Activated B cell treated with CpG ODN at 0.5 μM for 24 hours (primary cell): ENCODE results near the gene SLF2. TPM values are rescaled to one million over a fixed set of nuclear protein-coding genes. Genes with fewer than 3 reads are reported as not detected.

Source experiments
- ATAC-seq: fragments of 200-7000 bp; cut with Tn5 transposase; one replicate; pipeline ENCODE4 v1.10.0; 2021; ENCODE audit warnings: low read depth, mild to moderate bottlenecking, moderate library complexity
- CTCF ChIA-PET: fragments of 350-600 bp; sonication (Branson Sonifier 250); formaldehyde crosslinking; loops from one replicate; lab custom pipeline; 2021; ENCODE audit warnings: antibody characterized with exemption; lab: Charles Lee
- POLR2A ChIA-PET: fragments of 350-600 bp; sonication (Branson Sonifier 250); formaldehyde crosslinking; loops from one replicate; lab custom pipeline; 2021; ENCODE audit warnings: antibody characterized with exemption; lab: Charles Lee
- DNase-seq: peaks from one replicate; pipeline ENCODE4 v3.0.0; 2022
- H3K27ac Mint-ChIP-seq: one replicate; pipeline ENCODE4 v1.8.0; 2020; ENCODE audit warnings: mixed read lengths
- H3K27me3 Mint-ChIP-seq: one replicate; pipeline ENCODE4 v1.8.0; 2021; ENCODE audit warnings: mixed read lengths
- H3K36me3 Mint-ChIP-seq: one replicate; pipeline ENCODE4 v1.8.0; 2021; ENCODE audit warnings: low read depth, mixed read lengths
- H3K4me1 Mint-ChIP-seq: one replicate; pipeline ENCODE4 v1.8.0; 2021; ENCODE audit warnings: mixed read lengths
- H3K4me3 Mint-ChIP-seq: one replicate; pipeline ENCODE4 v1.8.0; 2020; ENCODE audit warnings: mild to moderate bottlenecking, mixed read lengths
- H3K9me3 Mint-ChIP-seq: one replicate; pipeline ENCODE4 v1.8.0; 2020; ENCODE audit warnings: mixed read lengths
- CTCF ChIP-seq: fragments of 200-600 bp; IDR thresholded peaks from one replicate; pipeline ENCODE4 v1.8.0; 2022; ENCODE audit warnings: antibody characterized with exemption, mild to moderate bottlenecking
- intact Hi-C: fragments of 100-400 bp; cut with micrococcal nuclease; formaldehyde crosslinking; loops from one replicate; pipeline ENCODE4 v1.15.1; 2024
- total RNA-seq: library from RNA; stranded (reverse); gene quantifications from 2 replicates; pipeline ENCODE4 v1.2.3, GENCODE V29; 2022

The SLF2 gene
- total RNA-seq, 1 donor from 2014 or later = 35.5 TPM

- no peaks in the 10 kb centered on the region for H3K9me3 Mint-ChIP-seq
- POLR2A ChIA-PET = interaction anchor here (0.6 to 1.1 kb wide), 2 partner anchors 24 to 63 kb away, joined by 6 to 10 read pairs; partner anchors contain the start of genes PDZD7 and SFXN3
- ATAC-seq (no peak), DNase-seq (no peak)
- CTCF ChIA-PET = interaction anchor here (1.1 kb wide), 1 partner anchor 17 kb away, joined by 4 read pairs; no protein-coding TSS in a partner anchor
- H3K27ac Mint-ChIP-seq = no peak overlapping the region
- H3K4me3 Mint-ChIP-seq = peak overlapping the region; percentile 55
- peaks cover 11% of the 10 kb centered on the region for H3K4me1 Mint-ChIP-seq
- H3K36me3 Mint-ChIP-seq = peaks cover 6% of the 10 kb centered on the region
- no peak for TF ChIP-seq CTCF
- intact Hi-C loops = loop anchor here (2.0 kb wide), 1 partner anchor 19 kb away; the partner anchor contains the start of genes MRPL43 and TWNK
- no peaks in the 10 kb centered on the region for H3K27me3 Mint-ChIP-seq
Observed at GRCh38 chr10:100968062-100968736, 55.4 kb downstream of the SLF2 start.

DNA sequence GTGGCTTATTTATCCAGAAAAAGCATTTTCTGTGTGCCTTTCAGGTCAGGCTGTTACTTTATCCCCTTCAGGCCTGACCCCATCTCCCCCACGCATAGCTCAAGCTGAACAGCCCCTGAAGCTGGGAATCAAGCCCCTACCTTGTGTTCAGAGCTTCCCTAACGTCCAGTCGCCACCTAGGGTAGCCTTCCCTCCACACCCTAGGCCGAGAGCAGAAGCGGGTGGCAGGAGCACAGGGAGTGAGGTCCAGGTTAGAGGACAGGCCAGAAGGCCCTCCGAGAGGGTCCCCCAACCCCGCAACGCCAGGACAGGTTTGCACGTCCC is 56.1 kb downstream of the SLF2 start:
- Mint-ChIP-seq H3K27ac (no peak overlapping the region), H3K36me3 (peaks cover 5% of the 10 kb centered on the region), H3K4me1 (peaks cover 11% of the 10 kb centered on the region), H3K27me3 (no peaks in the 10 kb centered on the region), H3K9me3 (no peaks in the 10 kb centered on the region), H3K4me3 (peak overlapping the region; percentile 55)
- ATAC-seq = no peak
- CTCF ChIA-PET = interaction anchor here (1.1 kb wide), 1 partner anchor 17 kb away, joined by 4 read pairs; no protein-coding TSS in a partner anchor
- POLR2A ChIA-PET = interaction anchor here (0.6 kb wide), 1 partner anchor 23 kb away, joined by 10 read pairs; no protein-coding TSS in a partner anchor
- DNase-seq = no peak
- TF ChIP-seq CTCF = no peak
- intact Hi-C loops = loop anchor here (1.0 to 2.0 kb wide), 3 partner anchors 18 to 44 kb away; partner anchors contain the start of genes MRPL43 and TWNK

GRCh38 chr10:100969187-100970075 is 56.7 kb downstream of the SLF2 start, which contains the start of gene SEMA4G:
TSS of gene SEMA4G (plus strand) at chr10:100969504. CDS start at chr10:100972913, 3,409 bp downstream.
- TF ChIP-seq CTCF = no peak
- H3K27me3 Mint-ChIP-seq = no peaks in the 10 kb centered on the region
- ChIA-PET POLR2A (interaction anchor here (0.6 kb wide), 1 partner anchor 22 kb away, joined by 10 read pairs; no protein-coding TSS in a partner anchor), CTCF (interaction anchor here (1.1 kb wide), 1 partner anchor 16 kb away, joined by 4 read pairs; no protein-coding TSS in a partner anchor)
- H3K27ac Mint-ChIP-seq = no peak within 1 kb of the TSS
- intact Hi-C loops = loop anchor here (1.0 to 2.0 kb wide), 3 partner anchors 17 to 44 kb away; partner anchors contain the start of genes MRPL43 and TWNK
- H3K4me3 Mint-ChIP-seq = peak within 1 kb of the TSS; percentile 64
- peaks cover 4% of the 10 kb centered on the region for H3K36me3 Mint-ChIP-seq
- peaks cover 11% of the 10 kb centered on the region for H3K4me1 Mint-ChIP-seq
- DNase-seq (peak; percentile 58), ATAC-seq (peak; percentile 88)
- H3K9me3 Mint-ChIP-seq = no peaks in the 10 kb centered on the region

DNA sequence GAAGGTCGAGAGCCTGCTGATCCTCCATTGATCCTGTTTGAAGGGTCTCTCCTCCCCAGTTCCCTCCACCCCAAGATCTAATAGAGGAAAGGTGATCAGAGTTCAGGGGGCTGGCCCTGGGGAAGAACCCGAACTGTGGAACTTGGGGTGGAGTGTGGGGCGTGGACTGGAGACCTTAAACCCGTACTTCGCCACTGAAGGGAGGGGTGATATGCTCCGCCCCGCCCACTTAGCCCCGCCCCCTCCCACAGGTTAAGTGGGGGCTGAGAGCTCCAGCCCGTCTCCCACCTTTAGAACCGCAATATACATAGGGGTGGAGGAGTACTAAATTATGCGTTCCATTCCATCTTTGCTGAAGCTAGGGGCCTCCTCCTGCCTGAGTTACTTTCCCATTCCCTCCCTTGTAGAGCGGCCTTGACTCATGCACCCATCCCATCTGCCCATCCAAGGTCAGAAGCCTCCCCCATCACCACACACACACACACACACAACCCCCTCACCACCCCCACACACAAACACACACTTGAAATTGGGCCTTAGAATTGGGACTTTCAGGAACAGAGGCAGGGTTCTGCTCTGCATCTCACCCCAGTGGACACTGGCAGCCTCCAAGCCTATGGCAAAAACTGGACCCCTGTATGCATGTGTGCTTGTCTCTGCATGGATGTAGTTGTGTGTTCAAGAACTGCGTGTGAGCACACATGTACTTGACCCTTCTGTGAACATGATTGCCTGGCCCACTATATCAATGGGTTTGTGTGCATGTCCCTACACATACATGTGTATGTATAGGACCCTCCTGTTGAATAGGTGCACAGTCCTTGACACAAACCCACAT is 57.5 kb downstream of the SLF2 start:
- Mint-ChIP-seq H3K27me3 (no peaks in the 10 kb centered on the region), H3K4me1 (peaks cover 11% of the 10 kb centered on the region), H3K4me3 (peak overlapping the region; percentile 64), H3K9me3 (no peaks in the 10 kb centered on the region), H3K27ac (no peak overlapping the region), H3K36me3 (peaks cover 4% of the 10 kb centered on the region)
- DNase-seq (no peak), ATAC-seq (peak; percentile 47)
- intact Hi-C loops = no loop called here
- TF ChIP-seq CTCF = no peak
- ChIA-PET CTCF (no interaction called here), POLR2A (interaction anchor here (0.7 kb wide), 1 partner anchor 44 kb away, joined by 3 read pairs; no protein-coding TSS in a partner anchor)
